PC-3 (cell line): Measurements from ENCODE around the gene ZNF593OS.

Source experiments
- EZH2 ChIP-seq: fragments of 300-600 bp; sonication (generic); IDR thresholded peaks from one replicate; pipeline ENCODE4 v1.6.1; 2017; ENCODE audit warnings: antibody characterized with exemption, mild to moderate bottlenecking, low read length; ENCODE audit not compliant: unreplicated experiment
- EZH2phosphoT487 ChIP-seq: fragments of 300-600 bp; sonication (generic); IDR thresholded peaks from 2 replicates; pipeline ENCODE4 v1.6.1; 2018; ENCODE audit warnings: mild to moderate bottlenecking, antibody characterized with exemption, low read length, borderline replicate concordance
- TF ChIP-seq, protein P1 (sequence below): fragments of 300-600 bp; sonication (generic); conservative IDR thresholded peaks from 2 replicates; pipeline ENCODE4 v1.5.1; 2017; ENCODE audit warnings: antibody characterized with exemption, low read depth, mild to moderate bottlenecking, low read length

DNA sequence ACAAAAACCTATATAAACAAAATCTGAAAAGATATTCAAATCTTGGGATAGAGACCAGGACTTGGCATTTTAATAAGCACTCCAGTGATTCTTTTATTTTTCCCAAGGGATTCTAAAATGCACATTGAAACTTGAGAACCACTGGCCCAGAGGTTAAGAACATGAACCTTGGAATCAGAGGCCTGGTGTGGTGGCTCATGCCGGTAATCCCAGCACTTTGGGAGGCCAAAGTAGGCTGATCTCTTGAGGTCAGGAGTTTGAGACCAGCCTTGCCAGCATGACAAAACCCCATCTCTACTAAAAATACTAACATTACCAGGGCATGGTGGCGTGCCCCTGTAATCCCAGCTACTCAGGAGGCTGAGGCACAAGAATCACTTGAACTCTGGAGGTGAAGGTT, 49.5 kb upstream of the ZNF593OS start:
- TF ChIP-seq, protein P1, sequence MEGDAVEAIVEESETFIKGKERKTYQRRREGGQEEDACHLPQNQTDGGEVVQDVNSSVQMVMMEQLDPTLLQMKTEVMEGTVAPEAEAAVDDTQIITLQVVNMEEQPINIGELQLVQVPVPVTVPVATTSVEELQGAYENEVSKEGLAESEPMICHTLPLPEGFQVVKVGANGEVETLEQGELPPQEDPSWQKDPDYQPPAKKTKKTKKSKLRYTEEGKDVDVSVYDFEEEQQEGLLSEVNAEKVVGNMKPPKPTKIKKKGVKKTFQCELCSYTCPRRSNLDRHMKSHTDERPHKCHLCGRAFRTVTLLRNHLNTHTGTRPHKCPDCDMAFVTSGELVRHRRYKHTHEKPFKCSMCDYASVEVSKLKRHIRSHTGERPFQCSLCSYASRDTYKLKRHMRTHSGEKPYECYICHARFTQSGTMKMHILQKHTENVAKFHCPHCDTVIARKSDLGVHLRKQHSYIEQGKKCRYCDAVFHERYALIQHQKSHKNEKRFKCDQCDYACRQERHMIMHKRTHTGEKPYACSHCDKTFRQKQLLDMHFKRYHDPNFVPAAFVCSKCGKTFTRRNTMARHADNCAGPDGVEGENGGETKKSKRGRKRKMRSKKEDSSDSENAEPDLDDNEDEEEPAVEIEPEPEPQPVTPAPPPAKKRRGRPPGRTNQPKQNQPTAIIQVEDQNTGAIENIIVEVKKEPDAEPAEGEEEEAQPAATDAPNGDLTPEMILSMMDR, result no peak
- no peak for TF ChIP-seq EZH2
- no peak for TF ChIP-seq EZH2phosphoT487
